Loucy (cell line): Measurements from ENCODE around the gene SRP54.

Source experiments
- H2AFZ ChIP-seq: fragments of 200-600 bp; sonication (generic); 2 replicates; pipeline ENCODE4 v1.6.0; 2016; ENCODE audit warnings: antibody characterized with exemption, mild to moderate bottlenecking, low read length, moderate library complexity
- H3F3A ChIP-seq: fragments of 200-600 bp; 2 replicates; pipeline ENCODE4 v1.6.0; 2016; ENCODE audit warnings: antibody characterized with exemption, low read depth, mild to moderate bottlenecking
- H3K27me3 ChIP-seq: fragments of 200-600 bp; sonication (generic); 2 replicates; pipeline ENCODE4 v1.6.1; 2014; ENCODE audit warnings: low read length, mild to moderate bottlenecking; ENCODE audit not compliant: insufficient read depth, poor library complexity, severe bottlenecking
- H3K36me3 ChIP-seq: fragments of 200-600 bp; sonication (generic); 2 replicates; pipeline ENCODE4 v1.6.1; 2016; ENCODE audit warnings: low read length; ENCODE audit not compliant: insufficient read depth
- H3K4me1 ChIP-seq: fragments of 200-600 bp; sonication (generic); 2 replicates; pipeline ENCODE4 v1.5.1; 2014; ENCODE audit warnings: low read length, mild to moderate bottlenecking; ENCODE audit not compliant: insufficient read depth, poor library complexity, severe bottlenecking
- H3K4me2 ChIP-seq: fragments of 200-600 bp; sonication (generic); 2 replicates; pipeline ENCODE4 v1.6.0; 2014; ENCODE audit warnings: antibody characterized with exemption, low read length, low read depth, mild to moderate bottlenecking; ENCODE audit not compliant: poor library complexity, severe bottlenecking
- H3K4me3 ChIP-seq: fragments of 200-600 bp; sonication (generic); 2 replicates; pipeline ENCODE4 v1.5.1; 2014; ENCODE audit warnings: low read length, mild to moderate bottlenecking, mixed read lengths; ENCODE audit not compliant: poor library complexity, severe bottlenecking
- H3K79me2 ChIP-seq: fragments of 200-600 bp; sonication (generic); 2 replicates; pipeline ENCODE4 v1.6.1; 2014; ENCODE audit warnings: low read length; ENCODE audit not compliant: insufficient read depth
- H3K9ac ChIP-seq: fragments of 200-600 bp; sonication (generic); 2 replicates; pipeline ENCODE4 v1.6.0; 2014; ENCODE audit warnings: mild to moderate bottlenecking, low read depth, low read length, moderate library complexity; ENCODE audit not compliant: poor library complexity, severe bottlenecking
- H3K9me2 ChIP-seq: fragments of 200-600 bp; sonication (generic); replicated peaks from 2 replicates; pipeline ENCODE4 v1.6.1; 2016; ENCODE audit warnings: low read depth, low read length, mixed read lengths
- H3K9me3 ChIP-seq: fragments of 200-600 bp; sonication (generic); 2 replicates; pipeline ENCODE4 v1.6.1; 2014; ENCODE audit warnings: mild to moderate bottlenecking, antibody characterized with exemption, low read length, low read depth; ENCODE audit not compliant: insufficient read depth
- H4K20me1 ChIP-seq: fragments of 200-600 bp; sonication (generic); 2 replicates; pipeline ENCODE4 v1.6.0; 2014; ENCODE audit warnings: antibody characterized with exemption, low read length, mild to moderate bottlenecking; ENCODE audit not compliant: insufficient read depth, poor library complexity, severe bottlenecking
- CTCF ChIP-seq: fragments of 200-600 bp; sonication (generic); conservative IDR thresholded peaks from 2 replicates; pipeline ENCODE4 v1.5.1; 2014; ENCODE audit warnings: mild to moderate bottlenecking, antibody characterized with exemption, low read length
- EZH2phosphoT487 ChIP-seq: fragments of 200-600 bp; IDR thresholded peaks from 2 replicates; pipeline ENCODE4 v1.6.1; 2018; ENCODE audit warnings: antibody characterized with exemption, mild to moderate bottlenecking, moderate library complexity, borderline replicate concordance

SRP54 gene

GRCh38 chr14:34983786-34984185 lies 994 bp downstream of the SRP54 start:
- Histone ChIP-seq H3K4me1 (peaks cover 54% of the 10 kb centered on the region), H2AFZ (no peak overlapping the region)

DNA sequence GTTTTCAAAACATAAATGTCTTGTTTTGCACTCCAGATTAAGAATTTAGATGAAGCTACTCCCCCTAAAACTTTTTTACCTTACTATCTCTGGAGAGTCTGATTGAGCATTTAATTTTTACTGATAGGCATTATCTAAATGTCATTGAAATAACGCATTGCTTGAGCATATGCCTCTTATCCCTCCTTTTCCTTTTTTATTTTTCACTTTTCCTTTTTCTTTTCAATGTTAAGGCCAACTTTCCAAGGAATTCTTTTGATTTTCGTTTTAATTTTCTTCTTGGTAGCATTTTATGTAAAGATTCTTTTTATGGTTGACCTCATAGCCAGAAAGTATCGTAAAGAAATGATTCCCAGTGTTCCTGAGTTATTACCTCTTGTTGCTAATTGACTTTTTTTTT lies 2.9 kb downstream of the SRP54 start:
- peak overlapping the region; percentile 97 for H3K4me2 ChIP-seq
- no peaks in the 10 kb centered on the region for H3K9me2 ChIP-seq
- H3K36me3 ChIP-seq, result no peaks in the 10 kb centered on the region
- peaks cover 82% of the 10 kb centered on the region for H3K79me2 ChIP-seq
- H3K4me1 ChIP-seq, result peaks cover 59% of the 10 kb centered on the region
- no peak overlapping the region for H2AFZ ChIP-seq
- TF ChIP-seq EZH2phosphoT487 (no peak), CTCF (no peak)
- peak overlapping the region; percentile 85 for H3K4me3 ChIP-seq
- peak overlapping the region; percentile 40 for H3K9ac ChIP-seq
- peaks cover 50% of the 10 kb centered on the region for H4K20me1 ChIP-seq
- no peaks in the 10 kb centered on the region for H3K27me3 ChIP-seq
- no peaks in the 10 kb centered on the region for H3F3A ChIP-seq
- no peaks in the 10 kb centered on the region for H3K9me3 ChIP-seq

More at GRCh38 chr14:34983786-34984185, 994 bp downstream of the SRP54 start:
- Histone ChIP-seq H3K4me3 (peak overlapping the region; percentile 85), H3K36me3 (no peaks in the 10 kb centered on the region), H4K20me1 (peaks cover 36% of the 10 kb centered on the region), H3F3A (no peaks in the 10 kb centered on the region), H3K79me2 (peaks cover 77% of the 10 kb centered on the region), H3K27me3 (no peaks in the 10 kb centered on the region), H3K9me2 (no peaks in the 10 kb centered on the region), H3K9me3 (no peaks in the 10 kb centered on the region), H3K4me2 (peak overlapping the region; percentile 97), H3K9ac (peak overlapping the region; percentile 74)
- TF ChIP-seq EZH2phosphoT487 (no peak), CTCF (no peak)

DNA sequence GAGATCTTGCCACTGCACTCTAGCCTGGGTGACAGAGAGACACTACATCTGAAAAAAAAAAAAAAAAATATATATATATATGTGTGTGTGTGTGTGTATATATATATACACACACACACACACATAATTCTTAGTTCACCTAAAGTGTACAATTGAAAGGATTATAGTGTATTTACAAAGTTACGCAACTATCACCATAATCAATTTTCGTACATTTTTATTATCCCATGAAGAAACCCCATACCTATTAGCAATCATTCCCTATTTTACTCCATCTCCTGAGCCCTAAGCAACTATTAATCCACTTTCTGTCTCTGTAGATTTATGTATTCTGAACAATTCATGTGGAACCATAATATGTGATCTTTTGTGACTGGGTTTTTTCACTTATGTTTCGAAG lies 4.4 kb downstream of the SRP54 start:
- no peak for TF ChIP-seq EZH2phosphoT487
- TF ChIP-seq CTCF, result no peak
- no peaks in the 10 kb centered on the region for H3K9me3 ChIP-seq

More for the DNA sequence above, 4.4 kb downstream of the SRP54 start:
- Histone ChIP-seq H3K79me2 (peaks cover 85% of the 10 kb centered on the region), H3K4me3 (peak overlapping the region; percentile 27), H3K4me1 (peaks cover 50% of the 10 kb centered on the region), H2AFZ (no peak overlapping the region), H3K9ac (peak overlapping the region; percentile 9), H3F3A (no peaks in the 10 kb centered on the region), H3K27me3 (no peaks in the 10 kb centered on the region), H3K36me3 (no peaks in the 10 kb centered on the region), H3K9me2 (no peaks in the 10 kb centered on the region), H3K4me2 (peak overlapping the region; percentile 97), H4K20me1 (peaks cover 56% of the 10 kb centered on the region)
